HL-60 (cell line): ENCODE results near the gene BRCA2.

Experiments used
- DNase-seq, 2 experiments: peaks; one replicate each; pipeline ENCODE4 v3.0.0-alpha.2; 2010 to 2020; ENCODE audit warnings: low read depth in 1 of 2, low spot score in 1 of 2
- H3K27ac ChIP-seq: fragments of 250-450 bp; sonication (Bioruptor Pico); replicated peaks from 2 replicates; pipeline ENCODE4 v1.5.1; 2020; ENCODE audit warnings: mild to moderate bottlenecking, moderate library complexity
- H3K27me3 ChIP-seq: fragments of 250-450 bp; sonication (Bioruptor Pico); 2 replicates; pipeline ENCODE4 v1.5.1; 2021; ENCODE audit warnings: mild to moderate bottlenecking, moderate library complexity; ENCODE audit not compliant: insufficient read depth, poor library complexity, severe bottlenecking
- H3K4me3 ChIP-seq: replicated peaks from 2 replicates; pipeline ENCODE4 v1.5.1; 2011; ENCODE audit warnings: mild to moderate bottlenecking, control low read depth, low read length; ENCODE audit not compliant: insufficient read depth
- GABPA ChIP-seq: IDR thresholded peaks from 2 replicates; pipeline ENCODE4 v1.6.1; 2012; ENCODE audit warnings: low read depth
- POLR2AphosphoS5 ChIP-seq: IDR thresholded peaks from 2 replicates; pipeline ENCODE4 v1.6.1; 2012; ENCODE audit warnings: low read depth
- SPI1 ChIP-seq: IDR thresholded peaks from 2 replicates; pipeline ENCODE4 v1.6.1; 2012; ENCODE audit warnings: low read depth, mild to moderate bottlenecking, borderline replicate concordance
- TF ChIP-seq, protein P1 (sequence below): IDR thresholded peaks from 2 replicates; pipeline ENCODE4 v1.6.1; 2012; ENCODE audit warnings: low read depth; ENCODE audit not compliant: insufficient replicate concordance
- TF ChIP-seq, protein P2 (sequence below): IDR thresholded peaks from one replicate; pipeline ENCODE4 v1.5.1; 2011; ENCODE audit warnings: low read length, control low read depth, inconsistent platforms; ENCODE audit not compliant: insufficient read depth

The BRCA2 gene

DNA sequence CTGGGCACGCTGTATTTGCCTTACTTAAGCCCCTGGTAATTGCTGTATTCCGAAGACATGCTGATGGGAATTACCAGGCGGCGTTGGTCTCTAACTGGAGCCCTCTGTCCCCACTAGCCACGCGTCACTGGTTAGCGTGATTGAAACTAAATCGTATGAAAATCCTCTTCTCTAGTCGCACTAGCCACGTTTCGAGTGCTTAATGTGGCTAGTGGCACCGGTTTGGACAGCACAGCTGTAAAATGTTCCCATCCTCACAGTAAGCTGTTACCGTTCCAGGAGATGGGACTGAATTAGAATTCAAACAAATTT is 676 bp downstream of the BRCA2 start:
- TF ChIP-seq, protein P1, sequence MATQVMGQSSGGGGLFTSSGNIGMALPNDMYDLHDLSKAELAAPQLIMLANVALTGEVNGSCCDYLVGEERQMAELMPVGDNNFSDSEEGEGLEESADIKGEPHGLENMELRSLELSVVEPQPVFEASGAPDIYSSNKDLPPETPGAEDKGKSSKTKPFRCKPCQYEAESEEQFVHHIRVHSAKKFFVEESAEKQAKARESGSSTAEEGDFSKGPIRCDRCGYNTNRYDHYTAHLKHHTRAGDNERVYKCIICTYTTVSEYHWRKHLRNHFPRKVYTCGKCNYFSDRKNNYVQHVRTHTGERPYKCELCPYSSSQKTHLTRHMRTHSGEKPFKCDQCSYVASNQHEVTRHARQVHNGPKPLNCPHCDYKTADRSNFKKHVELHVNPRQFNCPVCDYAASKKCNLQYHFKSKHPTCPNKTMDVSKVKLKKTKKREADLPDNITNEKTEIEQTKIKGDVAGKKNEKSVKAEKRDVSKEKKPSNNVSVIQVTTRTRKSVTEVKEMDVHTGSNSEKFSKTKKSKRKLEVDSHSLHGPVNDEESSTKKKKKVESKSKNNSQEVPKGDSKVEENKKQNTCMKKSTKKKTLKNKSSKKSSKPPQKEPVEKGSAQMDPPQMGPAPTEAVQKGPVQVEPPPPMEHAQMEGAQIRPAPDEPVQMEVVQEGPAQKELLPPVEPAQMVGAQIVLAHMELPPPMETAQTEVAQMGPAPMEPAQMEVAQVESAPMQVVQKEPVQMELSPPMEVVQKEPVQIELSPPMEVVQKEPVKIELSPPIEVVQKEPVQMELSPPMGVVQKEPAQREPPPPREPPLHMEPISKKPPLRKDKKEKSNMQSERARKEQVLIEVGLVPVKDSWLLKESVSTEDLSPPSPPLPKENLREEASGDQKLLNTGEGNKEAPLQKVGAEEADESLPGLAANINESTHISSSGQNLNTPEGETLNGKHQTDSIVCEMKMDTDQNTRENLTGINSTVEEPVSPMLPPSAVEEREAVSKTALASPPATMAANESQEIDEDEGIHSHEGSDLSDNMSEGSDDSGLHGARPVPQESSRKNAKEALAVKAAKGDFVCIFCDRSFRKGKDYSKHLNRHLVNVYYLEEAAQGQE = peak; percentile 26
- TF ChIP-seq SPI1 (no peak), POLR2AphosphoS5 (no peak; the same call in 1 of the 2 replicates), GABPA (peak; percentile 18; the same call in 1 of the 2 replicates)
- Histone ChIP-seq H3K27me3 (no peaks in the 10 kb centered on the region), H3K4me3 (peak overlapping the region; percentile 55)

GRCh38 chr13:32316501-32316900 is 1.2 kb downstream of the BRCA2 start:
- peak overlapping the region; percentile 55 for H3K4me3 ChIP-seq
- no peaks in the 10 kb centered on the region for H3K27me3 ChIP-seq
- H3K27ac ChIP-seq = peak overlapping the region; percentile 96

More for the DNA sequence above, 676 bp downstream of the BRCA2 start:
- no peak for DNase-seq
- peak overlapping the region; percentile 96 for H3K27ac ChIP-seq

GRCh38 chr13:32317716-32318465 is 2.6 kb downstream of the BRCA2 start:
- DNase-seq = no peak
- Histone ChIP-seq H3K4me3 (no peak overlapping the region), H3K27ac (no peak overlapping the region), H3K27me3 (no peaks in the 10 kb centered on the region)
- no peak for TF ChIP-seq GABPA
- TF ChIP-seq SPI1 = peak; percentile 51; the same call in 1 of the 2 replicates
- TF ChIP-seq, protein P2, sequence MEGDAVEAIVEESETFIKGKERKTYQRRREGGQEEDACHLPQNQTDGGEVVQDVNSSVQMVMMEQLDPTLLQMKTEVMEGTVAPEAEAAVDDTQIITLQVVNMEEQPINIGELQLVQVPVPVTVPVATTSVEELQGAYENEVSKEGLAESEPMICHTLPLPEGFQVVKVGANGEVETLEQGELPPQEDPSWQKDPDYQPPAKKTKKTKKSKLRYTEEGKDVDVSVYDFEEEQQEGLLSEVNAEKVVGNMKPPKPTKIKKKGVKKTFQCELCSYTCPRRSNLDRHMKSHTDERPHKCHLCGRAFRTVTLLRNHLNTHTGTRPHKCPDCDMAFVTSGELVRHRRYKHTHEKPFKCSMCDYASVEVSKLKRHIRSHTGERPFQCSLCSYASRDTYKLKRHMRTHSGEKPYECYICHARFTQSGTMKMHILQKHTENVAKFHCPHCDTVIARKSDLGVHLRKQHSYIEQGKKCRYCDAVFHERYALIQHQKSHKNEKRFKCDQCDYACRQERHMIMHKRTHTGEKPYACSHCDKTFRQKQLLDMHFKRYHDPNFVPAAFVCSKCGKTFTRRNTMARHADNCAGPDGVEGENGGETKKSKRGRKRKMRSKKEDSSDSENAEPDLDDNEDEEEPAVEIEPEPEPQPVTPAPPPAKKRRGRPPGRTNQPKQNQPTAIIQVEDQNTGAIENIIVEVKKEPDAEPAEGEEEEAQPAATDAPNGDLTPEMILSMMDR = no peak

More at GRCh38 chr13:32316501-32316900, 1.2 kb downstream of the BRCA2 start:
- TF ChIP-seq, protein P2 = no peak
- no peak for DNase-seq

- Histone ChIP-seq H3K27ac (no peak overlapping the region), H3K4me3 (no peak overlapping the region), H3K27me3 (no peaks in the 10 kb centered on the region)
- no peak for DNase-seq
- TF ChIP-seq POLR2AphosphoS5 = no peak
These were observed 5.2 kb downstream of the BRCA2 start for GRCh38 chr13:32320528-32320927.

DNA sequence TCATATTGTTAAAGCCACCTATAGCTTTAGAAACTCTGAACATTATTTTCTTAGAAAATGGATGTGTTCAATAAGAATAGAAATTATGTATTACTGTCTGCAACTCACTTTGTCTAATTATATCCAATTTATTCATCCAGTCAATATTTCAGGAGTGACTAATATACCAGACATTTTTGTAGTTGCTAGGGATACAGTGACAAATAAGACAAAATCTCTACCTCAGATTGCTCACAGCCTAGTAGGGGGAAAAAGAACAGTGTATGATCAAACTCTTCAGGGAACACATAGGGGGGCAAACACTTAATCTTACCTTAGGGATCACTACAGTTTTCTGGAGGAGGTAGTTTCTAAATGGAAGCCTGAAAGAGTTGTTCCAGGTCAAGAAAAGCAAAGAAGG is 8.6 kb downstream of the BRCA2 start:
- Histone ChIP-seq H3K4me3 (no peak overlapping the region), H3K27me3 (no peaks in the 10 kb centered on the region), H3K27ac (no peak overlapping the region)
- no peak for DNase-seq
- TF ChIP-seq GABPA = no peak
- TF ChIP-seq SPI1 = no peak
- TF ChIP-seq, protein P2 = no peak
- TF ChIP-seq, protein P1 = no peak
- TF ChIP-seq POLR2AphosphoS5 = no peak
